GM19099 (cell line): Measurements from ENCODE around the gene PLCXD1.

Experiments
- POLR2A ChIP-seq: IDR thresholded peaks from 3 replicates; pipeline ENCODE4 v1.6.1; 2011; ENCODE audit warnings: low read depth; ENCODE audit not compliant: insufficient read length; ENCODE audit errors: extremely low read depth

The PLCXD1 gene

DNA sequence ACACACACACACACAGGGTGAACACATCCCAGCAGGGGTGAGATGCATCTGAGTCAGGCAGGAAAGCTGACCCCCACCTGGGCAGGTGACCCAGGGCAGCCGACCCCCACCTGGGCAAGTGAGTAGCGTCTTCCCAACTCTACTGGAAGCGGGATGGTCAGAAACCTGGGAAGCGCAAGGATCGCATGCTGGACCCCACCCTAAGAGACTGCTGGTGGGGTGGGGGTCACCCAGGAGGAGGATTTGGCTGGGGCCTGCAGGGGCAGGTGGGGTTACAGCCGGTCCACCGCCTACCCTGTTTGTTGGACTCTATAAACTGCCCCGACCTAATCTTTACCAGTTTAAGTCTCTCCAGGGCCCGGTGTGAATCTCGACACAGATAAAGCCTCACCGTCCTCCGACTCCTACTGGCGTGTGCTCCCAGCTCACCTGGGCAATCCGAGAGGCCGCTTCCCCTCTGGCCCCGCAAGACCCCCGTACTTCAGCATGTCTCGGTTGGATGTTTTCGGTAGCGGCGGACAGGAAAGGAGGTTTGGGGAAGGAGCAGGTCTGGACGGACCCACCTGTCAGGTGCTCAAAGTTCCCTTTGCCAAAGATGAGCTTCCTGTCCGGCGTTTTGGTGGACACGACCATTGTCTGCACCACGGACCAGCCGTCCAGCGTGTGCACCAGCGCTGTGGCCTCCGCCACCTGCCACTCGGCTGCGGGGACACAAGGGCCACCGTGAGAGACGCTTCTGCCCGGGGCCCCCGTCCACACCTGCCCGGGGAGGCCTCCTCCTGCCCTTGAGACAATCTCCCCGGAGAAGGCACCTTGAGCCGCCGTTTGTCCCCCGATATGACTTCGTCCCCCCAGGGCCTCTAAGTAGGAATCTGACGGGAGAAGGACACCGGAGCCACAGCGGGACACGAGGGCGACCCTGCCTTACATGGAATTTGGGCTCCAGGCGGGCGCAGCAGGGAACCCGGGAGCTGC, 35.5 kb downstream of the PLCXD1 start:
- TF ChIP-seq POLR2A: no peak

DNA sequence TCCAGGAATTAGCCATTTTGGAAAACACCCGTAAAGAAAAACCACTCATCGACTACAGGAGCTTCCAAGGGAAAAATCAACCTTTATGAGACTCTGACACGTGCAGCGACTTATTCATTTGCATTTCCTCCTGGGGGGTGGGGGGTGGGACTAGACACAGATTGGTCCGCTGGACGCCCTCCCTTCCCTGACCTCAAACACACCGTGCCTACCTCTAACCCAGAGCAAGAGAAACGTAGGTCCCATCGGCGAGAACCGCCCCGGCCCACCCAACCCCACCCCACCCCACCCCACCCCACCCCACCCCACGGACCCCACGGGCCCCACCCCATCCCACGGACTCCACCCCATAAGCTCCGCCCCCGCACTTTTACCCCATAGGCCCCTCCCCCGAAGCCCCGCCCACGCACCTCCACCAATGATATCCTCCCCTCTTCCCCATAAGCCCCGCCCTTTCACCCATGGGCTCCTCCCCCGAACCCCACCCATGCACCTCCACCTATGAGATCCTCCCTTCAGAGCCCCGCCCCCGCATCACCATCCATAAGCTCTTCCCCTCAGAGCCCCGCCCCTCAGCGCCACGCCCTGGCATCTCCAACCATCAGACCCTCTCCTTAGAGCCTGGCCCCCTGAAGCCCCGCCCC, 36.4 kb downstream of the PLCXD1 start:
- TF ChIP-seq POLR2A: no peak

DNA sequence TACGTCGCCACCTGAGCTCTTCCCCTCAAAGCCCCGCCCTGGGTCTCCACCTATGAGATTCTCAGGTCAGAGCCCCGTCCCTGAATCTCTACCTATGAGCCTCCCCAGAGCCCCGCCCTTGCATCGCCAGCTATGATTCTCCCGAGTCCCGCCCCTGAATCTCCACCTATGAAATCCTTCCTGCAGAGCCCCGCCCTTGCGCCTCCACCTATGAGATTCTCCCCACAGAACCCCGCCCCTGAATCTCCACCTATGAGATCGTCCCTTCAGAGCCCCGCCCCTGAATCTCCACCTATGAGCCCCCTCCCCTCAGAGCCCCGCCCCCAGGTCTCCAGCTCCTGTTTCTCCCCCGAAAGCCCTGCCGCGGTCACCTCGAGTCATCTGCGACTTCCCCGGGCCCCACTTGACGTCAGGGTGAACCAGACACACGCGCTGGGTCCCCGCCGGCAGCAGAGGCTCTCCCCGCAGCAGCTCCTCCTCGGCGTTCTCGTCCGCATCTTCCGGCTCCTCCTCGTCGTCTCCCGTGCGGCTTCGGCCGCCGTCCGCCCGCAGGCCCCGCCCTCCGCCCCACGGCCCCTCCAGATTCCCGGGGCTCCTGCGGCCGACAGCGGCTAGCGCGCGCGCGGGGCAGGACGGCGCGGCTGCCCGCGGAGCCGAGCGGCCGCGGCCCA, 37.0 kb downstream of the PLCXD1 start:
- TF ChIP-seq POLR2A: peak; percentile 67

DNA sequence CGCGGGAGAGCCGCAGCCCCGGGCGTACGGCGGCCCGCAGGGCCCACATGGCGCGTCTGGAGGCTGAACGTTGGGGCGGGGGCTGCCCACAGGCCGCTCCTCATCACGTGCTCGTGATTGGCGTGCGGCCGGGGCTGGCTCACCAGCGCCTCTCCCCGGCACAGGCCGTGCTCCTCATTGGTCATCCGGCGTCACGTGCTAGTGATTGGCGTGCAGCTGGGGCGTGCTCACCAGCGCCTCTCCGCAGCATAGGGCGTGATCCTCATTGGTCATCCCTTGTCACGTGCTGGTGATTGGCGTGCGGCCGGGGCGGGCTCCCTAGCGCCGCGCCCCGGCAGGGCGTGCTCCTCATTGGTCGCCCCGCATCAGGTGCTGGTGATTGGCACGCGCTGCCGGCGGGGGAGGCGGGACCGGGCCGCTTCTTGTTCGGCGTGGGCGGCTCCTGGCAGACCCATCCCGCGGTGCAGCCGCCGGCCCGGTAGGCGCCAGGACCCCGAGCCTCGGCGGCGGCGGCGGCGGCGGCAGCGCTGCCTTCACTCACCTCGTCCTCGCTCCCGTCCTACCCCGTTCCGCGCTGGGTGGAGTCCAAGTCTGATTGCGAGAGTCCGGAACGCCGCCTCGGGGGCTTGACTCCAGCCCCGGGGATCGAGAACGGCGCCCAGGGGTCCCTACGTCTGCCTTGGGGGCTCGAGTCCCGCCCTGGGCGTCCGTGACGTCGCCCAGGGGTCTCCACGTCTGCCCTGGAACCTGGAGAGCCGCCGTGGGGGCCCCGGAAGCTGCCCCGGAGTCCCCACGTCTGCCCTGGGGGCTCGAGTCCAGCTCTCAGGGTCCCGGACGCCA, 37.8 kb downstream of the PLCXD1 start, which contains the start of gene GTPBP6:
TSS of gene GTPBP6 (minus strand) at position 58 of the 840 bp plus-strand sequence. CDS start at position 49, 9 bp downstream.
- peak; percentile 82 for TF ChIP-seq POLR2A

DNA sequence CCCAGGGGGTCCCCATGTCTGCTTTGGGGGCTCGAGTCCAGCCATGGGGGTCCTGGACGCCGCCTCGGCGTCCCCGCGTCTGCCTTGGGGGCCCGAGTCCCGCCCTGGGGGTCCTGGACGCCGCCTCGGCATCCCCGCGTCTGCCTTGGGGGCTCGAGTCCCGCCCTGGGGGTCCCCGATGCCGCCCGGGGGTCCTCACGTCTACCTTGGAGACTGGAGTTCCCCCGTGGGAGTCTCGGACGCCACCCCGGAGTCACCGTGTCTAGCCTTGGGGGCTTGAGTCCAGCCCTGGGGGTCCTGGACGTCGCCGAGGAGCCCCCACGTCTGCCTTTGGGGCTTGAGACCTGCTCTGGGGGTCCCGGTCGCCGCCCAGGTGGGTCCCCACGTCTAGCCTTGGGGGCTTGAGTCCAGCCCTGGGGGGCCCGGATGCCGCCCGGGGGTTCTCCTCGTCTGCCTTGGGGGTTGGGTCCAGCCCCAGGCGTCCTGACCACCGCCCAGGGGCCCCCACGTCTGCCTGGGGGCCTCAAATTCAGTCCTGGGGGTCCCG, 38.5 kb downstream of the PLCXD1 start:
- no peak for TF ChIP-seq POLR2A

DNA sequence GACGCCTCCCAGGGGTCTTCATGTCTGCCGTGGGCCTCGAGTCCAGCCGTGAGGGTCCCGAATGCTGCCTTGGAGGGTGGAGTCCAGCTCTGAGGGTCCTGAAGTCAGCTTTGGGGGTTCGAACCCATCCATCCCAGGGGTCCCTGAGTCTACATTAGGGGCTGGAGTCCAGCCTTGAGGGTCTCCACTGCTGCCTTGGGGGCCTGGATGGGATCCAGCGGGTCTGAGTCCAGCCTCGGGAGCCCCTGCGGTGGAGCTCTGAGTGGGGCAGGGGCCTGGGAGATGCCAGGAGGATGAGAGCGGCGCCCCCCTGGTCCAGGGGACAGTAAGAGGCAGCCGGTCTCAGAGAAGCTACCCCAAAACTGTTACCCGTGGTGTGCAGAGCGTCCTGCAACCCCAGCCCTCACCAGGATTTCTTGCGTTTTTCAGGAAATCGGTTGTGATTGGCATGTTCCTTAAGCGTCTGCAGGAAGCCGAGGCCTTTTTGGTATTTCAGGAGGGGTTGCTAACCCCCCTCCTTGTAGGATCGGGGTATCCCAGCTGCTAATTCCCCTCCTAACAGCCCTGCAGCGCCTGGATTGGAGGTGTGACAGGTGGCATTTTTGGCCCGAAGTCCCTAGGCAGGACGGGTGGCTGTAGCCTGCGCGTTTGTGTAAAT, 39.1 kb downstream of the PLCXD1 start:
- TF ChIP-seq POLR2A: no peak

DNA sequence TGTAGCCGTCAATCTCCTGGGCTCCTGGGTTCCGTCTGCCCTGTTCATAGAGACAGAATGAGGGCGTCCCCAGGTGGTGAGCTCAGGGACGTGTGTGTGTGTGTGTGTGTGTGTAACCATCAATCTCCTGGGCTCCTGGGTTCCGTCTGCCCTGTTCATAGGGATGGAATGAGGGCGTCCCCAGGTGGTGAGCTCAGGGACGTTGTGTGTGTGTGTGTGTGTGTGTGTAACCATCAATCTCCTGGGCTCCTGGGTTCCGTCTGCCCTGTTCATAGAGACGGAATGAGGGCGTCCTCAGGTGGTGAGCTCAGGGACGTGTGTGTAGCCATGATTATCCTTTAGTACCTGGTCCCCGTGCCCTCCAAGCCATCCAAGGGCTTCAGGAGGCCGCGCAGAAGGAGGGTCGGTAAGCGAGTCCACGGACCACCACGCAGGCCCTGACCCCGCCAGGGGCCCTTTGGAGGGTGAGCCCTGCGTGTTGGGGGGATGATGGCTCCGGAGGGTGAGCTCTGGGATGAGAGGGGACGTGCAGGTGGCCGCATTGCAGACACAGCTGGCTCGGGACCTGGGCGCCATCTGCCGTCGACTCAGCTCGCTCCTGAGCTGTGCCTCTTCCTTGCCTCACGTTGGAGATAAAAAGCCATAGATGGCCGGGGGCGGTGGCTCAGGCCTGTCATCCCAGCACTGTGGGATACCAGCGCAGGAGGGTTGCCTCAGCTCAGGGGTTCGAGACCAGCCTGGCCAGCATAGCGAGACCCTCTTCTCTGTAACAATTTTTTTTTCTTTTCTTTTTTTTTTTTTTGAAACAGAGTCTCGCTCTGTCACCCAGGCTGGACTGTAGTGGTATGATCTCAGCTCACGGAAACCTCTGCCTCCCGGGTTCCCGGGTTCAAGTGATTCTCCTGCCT, 42.8 kb downstream of the PLCXD1 start:
- no peak for TF ChIP-seq POLR2A

DNA sequence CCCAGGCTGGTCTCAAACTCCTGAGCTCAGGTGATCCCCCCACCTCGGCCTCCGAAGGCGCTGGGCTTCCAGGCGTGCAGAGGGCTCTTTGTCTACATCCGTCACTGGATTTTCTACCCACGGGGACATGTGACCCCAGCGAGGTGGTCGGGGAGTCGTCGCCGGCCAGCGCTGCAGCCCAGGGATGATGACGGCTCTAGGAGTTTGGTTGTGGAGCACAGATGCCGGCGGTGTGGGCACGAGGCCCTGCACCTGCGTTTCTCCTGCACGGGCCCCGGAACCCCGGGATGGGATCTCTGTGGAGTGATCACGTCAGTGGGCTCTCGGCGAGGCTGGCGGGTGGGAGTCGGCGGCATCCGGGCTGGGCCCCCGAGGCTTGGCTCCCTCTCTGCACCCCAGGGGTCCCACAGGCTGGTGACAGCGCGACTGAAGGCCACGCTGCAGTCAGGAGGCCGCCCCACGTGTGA, 46.5 kb downstream of the PLCXD1 start:
- TF ChIP-seq POLR2A: no peak

DNA sequence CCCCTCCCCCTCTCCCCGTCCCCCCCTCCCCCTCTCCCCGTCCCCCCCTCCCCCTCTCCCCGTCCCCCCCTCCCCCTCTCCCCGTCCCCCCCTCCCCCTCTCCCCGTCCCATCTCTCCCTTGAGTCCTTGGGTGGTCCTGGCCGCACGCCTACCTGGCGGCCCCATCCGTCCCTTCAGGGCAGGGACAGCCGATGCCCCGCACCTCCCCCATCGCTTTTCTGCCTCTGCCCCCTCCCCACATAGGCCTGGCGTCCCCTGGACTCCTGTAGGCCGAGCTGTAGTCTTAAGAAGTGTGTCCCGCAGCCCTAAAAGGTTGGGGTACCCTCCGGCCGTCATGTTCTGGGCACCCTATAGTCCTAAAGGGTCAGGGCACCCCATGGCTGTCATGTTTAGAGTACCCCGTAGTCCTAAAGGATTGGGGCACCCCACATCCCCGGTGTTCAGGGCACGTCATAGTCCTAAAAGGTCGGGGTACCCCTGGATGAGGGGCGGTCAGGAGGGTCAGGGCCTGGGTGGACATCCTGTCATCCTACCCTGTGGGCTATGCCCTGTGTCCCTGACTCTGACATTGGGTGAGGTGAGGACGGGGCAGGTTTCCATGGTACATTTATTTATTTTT, 48.2 kb downstream of the PLCXD1 start:
- TF ChIP-seq POLR2A: no peak

DNA sequence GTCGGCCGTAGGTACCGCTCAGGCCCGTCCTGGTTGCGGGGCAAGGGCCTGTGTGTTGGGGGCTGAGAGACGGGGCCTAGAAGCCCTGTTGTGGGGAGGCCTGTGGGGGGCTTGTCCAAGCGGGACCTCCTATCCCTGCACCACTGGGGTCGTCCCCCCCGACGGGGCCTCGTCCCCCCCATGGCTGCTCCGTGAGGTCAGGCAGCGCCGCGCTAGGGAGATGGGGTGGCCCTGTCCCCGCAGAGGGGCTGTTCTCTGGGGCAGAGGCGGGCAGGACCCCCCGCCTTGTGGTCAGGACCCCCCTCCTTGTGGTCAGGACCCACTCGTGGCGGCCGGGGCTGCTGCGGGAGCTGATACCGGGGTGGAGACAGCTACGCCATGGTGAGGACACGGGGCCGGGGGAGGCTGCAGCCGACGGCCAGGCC, 49.6 kb downstream of the PLCXD1 start:
- no peak for TF ChIP-seq POLR2A

DNA sequence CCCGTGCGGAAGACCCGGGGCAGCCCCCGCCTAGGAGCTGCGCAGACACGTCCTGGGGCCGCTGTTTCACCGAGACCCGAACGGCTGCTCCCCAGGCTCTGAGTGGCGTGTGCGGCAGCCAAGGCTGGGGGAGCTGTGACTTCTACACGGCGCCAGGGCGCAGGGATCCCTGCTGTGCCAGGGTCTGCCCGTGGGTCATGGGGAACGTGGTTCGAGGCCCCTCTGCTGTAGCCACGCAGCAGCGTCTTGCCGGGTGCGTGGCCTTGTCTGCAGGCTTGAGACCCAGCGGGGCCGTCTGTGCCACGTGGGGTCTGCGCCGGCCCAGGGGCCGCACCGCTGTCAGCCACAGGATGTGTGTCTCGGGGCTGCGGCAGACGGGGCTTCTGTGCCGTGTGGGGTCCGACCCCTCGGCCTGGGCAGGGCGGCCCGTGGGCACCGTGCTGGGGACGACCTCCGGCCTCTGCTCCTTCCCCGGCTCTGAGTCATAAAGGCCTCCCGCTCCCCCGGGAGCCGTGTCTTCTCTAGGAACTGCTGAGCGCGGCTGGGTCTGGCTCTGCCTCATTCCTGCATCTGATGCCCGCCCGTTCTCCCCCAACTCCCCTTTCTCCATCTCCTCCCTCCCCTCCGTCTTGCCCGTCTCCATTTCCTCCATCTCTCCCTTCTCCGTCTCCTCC, 50.1 kb downstream of the PLCXD1 start:
- TF ChIP-seq POLR2A: no peak
